Trophoblast cell (in vitro differentiated cells and primary cell): ENCODE results near the gene ATP8B2.

Experiments used
- DNase-seq, 2 donors: peaks; one replicate each; pipeline ENCODE4 v3.0.0-alpha.2; 2016
- H2AFZ ChIP-seq: 2 replicates; pipeline ENCODE4 v1.6.1; 2013; ENCODE audit warnings: low read length, moderate library complexity, mild to moderate bottlenecking; ENCODE audit not compliant: insufficient read depth, poor library complexity
- H2AK5ac ChIP-seq: 2 replicates; pipeline ENCODE4 v1.6.1; 2013; ENCODE audit warnings: mild to moderate bottlenecking, low read length
- H2BK120ac ChIP-seq: 2 replicates; pipeline ENCODE4 v1.6.1; 2013; ENCODE audit warnings: low read length, mild to moderate bottlenecking, moderate library complexity; ENCODE audit not compliant: insufficient read depth, poor library complexity
- H2BK12ac ChIP-seq: 2 replicates; pipeline ENCODE4 v1.6.1; 2013; ENCODE audit warnings: mild to moderate bottlenecking, low read length, moderate library complexity
- H2BK5ac ChIP-seq: 2 replicates; pipeline ENCODE4 v1.6.1; 2013; ENCODE audit warnings: low read length, low read depth, moderate library complexity, mild to moderate bottlenecking; ENCODE audit not compliant: poor library complexity
- H3K14ac ChIP-seq: 2 replicates; pipeline ENCODE4 v1.6.1; 2013; ENCODE audit warnings: mild to moderate bottlenecking, low read length
- H3K18ac ChIP-seq: 2 replicates; pipeline ENCODE4 v1.6.1; 2013; ENCODE audit warnings: mild to moderate bottlenecking, low read length
- H3K23ac ChIP-seq: 2 replicates; pipeline ENCODE4 v1.6.1; 2013; ENCODE audit warnings: low read length
- H3K27ac ChIP-seq: 2 replicates; pipeline ENCODE4 v1.5.1; 2013; ENCODE audit warnings: low read depth, mild to moderate bottlenecking, inconsistent platforms, low read length, moderate library complexity
- H3K27me3 ChIP-seq: 2 replicates; pipeline ENCODE4 v1.6.1; 2013; ENCODE audit warnings: inconsistent platforms, mild to moderate bottlenecking, low read length, moderate library complexity; ENCODE audit not compliant: insufficient read depth
- H3K36me3 ChIP-seq, 2 experiments: 1 replicate in 1 of 2; 2 replicates in 1 of 2; pipeline ENCODE4 v1.6.1; 2013; ENCODE audit warnings: low read length in 2 of 2, mild to moderate bottlenecking in 2 of 2, moderate library complexity in 1 of 2; ENCODE audit not compliant: insufficient read depth in 2 of 2, control insufficient read depth in 1 of 2
- H3K4ac ChIP-seq: 2 replicates; pipeline ENCODE4 v1.6.1; 2013; ENCODE audit warnings: low read depth, mild to moderate bottlenecking, low read length, moderate library complexity
- H3K4me1 ChIP-seq, 2 experiments: 1 replicate in 1 of 2; 2 replicates in 1 of 2; pipeline ENCODE4 v1.6.1; 2013; ENCODE audit warnings: low read length in 2 of 2, mild to moderate bottlenecking in 2 of 2, moderate library complexity in 1 of 2; ENCODE audit not compliant: insufficient read depth in 2 of 2, control insufficient read depth in 1 of 2
- H3K4me2 ChIP-seq: 2 replicates; pipeline ENCODE4 v1.6.1; 2013; ENCODE audit warnings: inconsistent platforms, mild to moderate bottlenecking, low read length, moderate library complexity
- H3K4me3 ChIP-seq: 2 replicates; pipeline ENCODE4 v1.5.1; 2013; ENCODE audit warnings: mild to moderate bottlenecking, low read depth, low read length, inconsistent platforms
- H3K79me1 ChIP-seq: one replicate; pipeline ENCODE4 v1.6.1; 2013; ENCODE audit warnings: low read length
- H3K79me2 ChIP-seq: 2 replicates; pipeline ENCODE4 v1.6.1; 2013; ENCODE audit warnings: low read length, mild to moderate bottlenecking; ENCODE audit not compliant: control insufficient read depth, insufficient read depth, poor library complexity
- H3K9ac ChIP-seq: 2 replicates; pipeline ENCODE4 v1.6.1; 2013; ENCODE audit warnings: mild to moderate bottlenecking, low read length
- H3K9me3 ChIP-seq: 2 replicates; pipeline ENCODE4 v1.6.1; 2013; ENCODE audit warnings: low read depth, mild to moderate bottlenecking, control low read depth, inconsistent platforms, low read length; ENCODE audit not compliant: insufficient read depth
- H4K12ac ChIP-seq: 2 replicates; pipeline ENCODE4 v1.6.1; 2013; ENCODE audit warnings: low read depth, mild to moderate bottlenecking, low read length, moderate library complexity
- H4K8ac ChIP-seq: 2 replicates; pipeline ENCODE4 v1.6.1; 2013; ENCODE audit warnings: low read depth, mild to moderate bottlenecking, low read length, moderate library complexity
- H4K91ac ChIP-seq: one replicate; pipeline ENCODE4 v1.6.1; 2013; ENCODE audit warnings: low read depth, mild to moderate bottlenecking, low read length, moderate library complexity
- WGBS: extraction: QIAGEN DNeasy Blood & Tissue Kit; methylation state at CpG from one replicate; pipeline ENCODE4 v1.1.7; 2013; ENCODE audit warnings: missing lambda C conversion rate; ENCODE audit not compliant: insufficient read length, insufficient coverage; ENCODE audit errors: extremely low coverage; 5-methylcytosine and 5-hydroxymethylcytosine counted together

ATP8B2 gene

GRCh38 chr1:154328318-154329151 is 3.2 kb downstream of the ATP8B2 start:
- H3K4ac ChIP-seq = no peak overlapping the region
- peak overlapping the region; percentile 24 for H2AFZ ChIP-seq
- H3K4me2 ChIP-seq = peak overlapping the region; percentile 88
- peaks cover 4% of the 10 kb centered on the region for H3K79me1 ChIP-seq
- H3K4me3 ChIP-seq = peak overlapping the region; percentile 33
- no peak overlapping the region for H2AK5ac ChIP-seq
- H2BK5ac ChIP-seq = no peak overlapping the region
- no CpG with 5 or more reads among the region's 76 CpGs for WGBS
- no peak overlapping the region for H2BK120ac ChIP-seq
- no peak overlapping the region for H3K18ac ChIP-seq
- H4K12ac ChIP-seq = no peak overlapping the region
- H3K9me3 ChIP-seq = no peaks in the 10 kb centered on the region
- peak overlapping the region; percentile 2 for H3K14ac ChIP-seq
- DNase-seq = peak in 1 of 2 donors; percentile 51
- no peak overlapping the region for H3K27ac ChIP-seq
- no peaks in the 10 kb centered on the region for H3K27me3 ChIP-seq
- no peak overlapping the region for H2BK12ac ChIP-seq
- no peak overlapping the region for H3K9ac ChIP-seq
- H3K36me3 ChIP-seq = peaks cover 4 to 12% of the 10 kb centered on the region in 2 experiments
- peaks cover 5 to 17% of the 10 kb centered on the region in 2 experiments for H3K4me1 ChIP-seq
- no peak overlapping the region for H4K8ac ChIP-seq
- H4K91ac ChIP-seq = no peak overlapping the region
- H3K23ac ChIP-seq = no peak overlapping the region
- H3K79me2 ChIP-seq = no peaks in the 10 kb centered on the region

GRCh38 chr1:154329152-154329521 is 3.8 kb downstream of the ATP8B2 start:
- Histone ChIP-seq H2AFZ (no peak overlapping the region), H3K23ac (no peak overlapping the region), H3K27me3 (no peaks in the 10 kb centered on the region), H3K4me3 (no peak overlapping the region), H3K4ac (no peak overlapping the region), H4K12ac (no peak overlapping the region), H4K8ac (no peak overlapping the region), H3K79me1 (peaks cover 4% of the 10 kb centered on the region), H3K36me3 (peaks cover 8 to 17% of the 10 kb centered on the region in 2 experiments), H4K91ac (no peak overlapping the region), H3K27ac (no peak overlapping the region), H3K14ac (no peak overlapping the region), H3K4me1 (peaks cover 5 to 17% of the 10 kb centered on the region in 2 experiments), H3K9ac (no peak overlapping the region), H3K9me3 (no peaks in the 10 kb centered on the region), H3K4me2 (peak overlapping the region; percentile 88), H2AK5ac (no peak overlapping the region), H2BK5ac (no peak overlapping the region), H3K79me2 (no peaks in the 10 kb centered on the region), H3K18ac (no peak overlapping the region), H2BK120ac (no peak overlapping the region), H2BK12ac (no peak overlapping the region)
- WGBS = no CpG with 5 or more reads among the region's 6 CpGs
- no peak for DNase-seq

GRCh38 chr1:154329551-154330131 is 4.3 kb downstream of the ATP8B2 start:
- Histone ChIP-seq H2BK120ac (no peak overlapping the region), H3K4ac (no peak overlapping the region), H4K8ac (no peak overlapping the region), H4K12ac (no peak overlapping the region), H2AK5ac (no peak overlapping the region), H3K9ac (no peak overlapping the region), H3K27ac (no peak overlapping the region), H2BK12ac (no peak overlapping the region), H3K27me3 (no peaks in the 10 kb centered on the region), H3K36me3 (peaks cover 11 to 19% of the 10 kb centered on the region in 2 experiments), H2AFZ (no peak overlapping the region), H3K18ac (no peak overlapping the region), H3K4me3 (peak overlapping the region; percentile 31), H2BK5ac (no peak overlapping the region), H3K4me1 (peaks cover 5 to 17% of the 10 kb centered on the region in 2 experiments), H3K4me2 (no peak overlapping the region), H4K91ac (no peak overlapping the region), H3K9me3 (no peaks in the 10 kb centered on the region), H3K79me2 (no peaks in the 10 kb centered on the region), H3K79me1 (peaks cover 4% of the 10 kb centered on the region), H3K23ac (no peak overlapping the region), H3K14ac (no peak overlapping the region)
- DNase-seq = no peak
- no CpG with 5 or more reads among the region's 7 CpGs for WGBS

- Histone ChIP-seq H4K12ac (no peak overlapping the region), H3K9me3 (no peaks in the 10 kb centered on the region), H3K79me1 (peaks cover 1% of the 10 kb centered on the region), H2BK12ac (no peak overlapping the region), H3K36me3 (peaks cover 11 to 19% of the 10 kb centered on the region in 2 experiments), H3K27ac (no peak overlapping the region), H3K14ac (no peak overlapping the region), H3K9ac (no peak overlapping the region), H4K8ac (no peak overlapping the region), H2BK120ac (no peak overlapping the region), H3K4me1 (peaks cover 5 to 15% of the 10 kb centered on the region in 2 experiments), H3K18ac (no peak overlapping the region), H3K27me3 (no peaks in the 10 kb centered on the region), H2BK5ac (no peak overlapping the region), H2AFZ (no peak overlapping the region), H3K4ac (no peak overlapping the region), H4K91ac (no peak overlapping the region), H3K4me2 (no peak overlapping the region), H3K23ac (no peak overlapping the region), H3K79me2 (no peaks in the 10 kb centered on the region), H3K4me3 (no peak overlapping the region), H2AK5ac (no peak overlapping the region)
- DNase-seq = no peak
Measured at GRCh38 chr1:154330669-154331068, 5.3 kb downstream of the ATP8B2 start.
